ENCODE measurements around the gene FAM161A.
"Not testable (repeated sequence)": the region's sequence is repeated elsewhere in the genome, so short reads cannot be mapped to it uniquely, and the experiment has no call there.

FAM161A gene

GRCh38 chr2:61834893-61835292 is 19.0 kb downstream of the FAM161A start:
- no peak for DNase-seq (ENCODE audit: low spot score)

GRCh38 chr2:61833971-61834370 is 19.9 kb downstream of the FAM161A start:
- no peak for DNase-seq (ENCODE audit: low spot score)

- no peak for DNase-seq (ENCODE audit: low spot score)
Measured at GRCh38 chr2:61832183-61832841, 21.5 kb downstream of the FAM161A start.

GRCh38 chr2:61822255-61822654 is 31.6 kb downstream of the FAM161A start:
- no peak for DNase-seq (ENCODE audit: low spot score)

- DNase-seq (ENCODE audit: low spot score), result no peak
Measured at GRCh38 chr2:61816480-61817355, 37.1 kb downstream of the FAM161A start.

GRCh38 chr2:61814539-61815160 is 39.2 kb downstream of the FAM161A start:
- DNase-seq (ENCODE audit: low spot score), result no peak

GRCh38 chr2:61813314-61813713 is 40.5 kb downstream of the FAM161A start:
- DNase-seq (ENCODE audit: low spot score), result not testable (repeated sequence)

- DNase-seq (ENCODE audit: low spot score), result no peak
Measured at GRCh38 chr2:61811821-61812220, 42.0 kb downstream of the FAM161A start.

- not testable (repeated sequence) for DNase-seq (ENCODE audit: low spot score)
Measured at GRCh38 chr2:61810203-61810602, 43.7 kb downstream of the FAM161A start.

- not testable (repeated sequence) for DNase-seq (ENCODE audit: low spot score)
Measured at GRCh38 chr2:61808693-61809092, 45.2 kb downstream of the FAM161A start.

- no peak for DNase-seq (ENCODE audit: low spot score)
Measured at GRCh38 chr2:61807036-61807757, 46.7 kb downstream of the FAM161A start.

GRCh38 chr2:61802548-61802947 is 51.3 kb downstream of the FAM161A start:
- no peak for DNase-seq (ENCODE audit: low spot score)

- no peak for DNase-seq (ENCODE audit: low spot score)
Measured at GRCh38 chr2:61799099-61799498, 54.8 kb downstream of the FAM161A start.

- not testable (repeated sequence) for DNase-seq (ENCODE audit: low spot score)
Measured at GRCh38 chr2:61797446-61797845, 56.4 kb downstream of the FAM161A start.

GRCh38 chr2:61795408-61795807 is 58.5 kb downstream of the FAM161A start:
- no peak for DNase-seq (ENCODE audit: low spot score)

GRCh38 chr2:61793389-61793836 is 60.4 kb downstream of the FAM161A start:
- DNase-seq (ENCODE audit: low spot score), result peak; percentile 78

GRCh38 chr2:61792355-61792890 is 61.4 kb downstream of the FAM161A start:
- no peak for DNase-seq (ENCODE audit: low spot score)

- no peak for DNase-seq (ENCODE audit: low spot score)
Measured at GRCh38 chr2:61789807-61790602, 63.9 kb downstream of the FAM161A start.

GRCh38 chr2:61787941-61788563 is 65.8 kb downstream of the FAM161A start:
- no peak for DNase-seq (ENCODE audit: low spot score)

- DNase-seq (ENCODE audit: low spot score), result no peak
Measured at GRCh38 chr2:61786876-61787275, 67.0 kb downstream of the FAM161A start.

GRCh38 chr2:61785583-61785982 is 68.3 kb downstream of the FAM161A start:
- DNase-seq (ENCODE audit: low spot score), result no peak
